ENCODE results near the gene CIDEB. TPM values are rescaled to one million over a fixed set of nuclear protein-coding genes. Genes with fewer than 3 reads are reported as not detected.

Gene CIDEB
- total and polyA plus RNA-seq, 2 of the 8 experiments (the other 6 are each of a cell fraction or from before 2014, with no cell fraction given): 0.11 TPM; not detected in 1

- TF ChIP-seq RXRA (IDR thresholded peaks at IDR 0.05; ENCODE audit: insufficient read depth, low read depth, low read length): no peak
- peak; percentile 63 to 88; a peak in 3 of 4 replicates for TF ChIP-seq HDAC2 (IDR thresholded peaks at IDR 0.05; ENCODE audit: borderline replicate concordance in 1 of 2, low read depth in 2 of 2, low read length in 2 of 2)
- TF ChIP-seq ATF2 (IDR thresholded peaks at IDR 0.05; ENCODE audit: low read length): no peak
- TF ChIP-seq CTCF (IDR thresholded peaks at IDR 0.05; ENCODE audit: control extremely low read depth in 1 of 3, insufficient read depth in 1 of 3, low read depth in 1 of 3, low read length in 3 of 3): peak; percentile 87 to 90 (median 90)
- no peak for TF ChIP-seq CHD2 (IDR thresholded peaks at IDR 0.05; ENCODE audit: low read length)
- TF ChIP-seq CEBPB (IDR thresholded peaks at IDR 0.05; ENCODE audit: low read depth, low read length): no peak
- peak; percentile 76 for TF ChIP-seq TBP (IDR thresholded peaks at IDR 0.05; ENCODE audit: low read depth, low read length)
- TF ChIP-seq MAFK (IDR thresholded peaks at IDR 0.05; ENCODE audit: low read depth, low read length): no peak
- peak; percentile 86 for TF ChIP-seq TAF7 (optimal IDR thresholded peaks at IDR 0.05; ENCODE audit: borderline replicate concordance, low read depth, low read length)
- no peak for TF ChIP-seq SRF (IDR thresholded peaks at IDR 0.05; ENCODE audit: low read depth, low read length)
- TF ChIP-seq CTBP2 (IDR thresholded peaks at IDR 0.05; ENCODE audit: borderline replicate concordance, insufficient read depth, insufficient read length, low read length): no peak
- TF ChIP-seq SP1 (IDR thresholded peaks at IDR 0.05; ENCODE audit: low read depth, low read length): no peak
- no peak for TF ChIP-seq SAP30 (IDR thresholded peaks at IDR 0.05; ENCODE audit: insufficient read depth, insufficient replicate concordance, low read length)
- no peak for TF ChIP-seq BCL11A (IDR thresholded peaks at IDR 0.05; ENCODE audit: low read depth in 2 of 2, low read length in 2 of 2)
- TF ChIP-seq KDM5A (IDR thresholded peaks at IDR 0.05; ENCODE audit: low read length): no peak
- no peak for TF ChIP-seq NANOG (IDR thresholded peaks at IDR 0.05; ENCODE audit: insufficient read depth, low read depth, low read length, poor library complexity, severe bottlenecking)
- no peak for TF ChIP-seq JUN (IDR thresholded peaks at IDR 0.05; ENCODE audit: low read depth, low read length)
- peak; percentile 78 for TF ChIP-seq CREB1 (IDR thresholded peaks at IDR 0.05)
- peak in 1 of 2 experiments; percentile 25; a peak in 2 of 4 replicates for TF ChIP-seq RAD21 (IDR thresholded peaks at IDR 0.05 in 1 of 2, conservative IDR thresholded peaks at IDR 0.05 in 1 of 2; ENCODE audit: low read depth in 2 of 2, low read length in 2 of 2)
Observed at GRCh38 chr14:24271134-24271833, 36.5 kb downstream of the CIDEB start, which contains the start of gene RABGGTA (continued).
